ENCODE results near the gene CXXC5.

- TF ChIP-seq CTCF (IDR thresholded peaks at IDR 0.05) (no peak), POLR2A (IDR thresholded peaks at IDR 0.05) (no peak), POLR2AphosphoS5 (IDR thresholded peaks at IDR 0.05; ENCODE audit: insufficient read depth in 1 of 2, low read depth in 1 of 2) (no peak)
Observed at GRCh38 chr5:139639619-139640380, 8.3 kb upstream of the CXXC5 start.
